22Rv1 (cell line): ENCODE data around the gene KCNQ2.

Source experiments
- CTCF ChIP-seq: fragments of 450-650 bp; IDR thresholded peaks from 2 replicates; pipeline ENCODE4 v1.5.1; 2017; ENCODE audit warnings: mild to moderate bottlenecking
- ZFX ChIP-seq: fragments of 450-650 bp; IDR thresholded peaks from 2 replicates; pipeline ENCODE4 v1.6.1; 2017; ENCODE audit warnings: antibody characterized with exemption, borderline replicate concordance

GRCh38 chr20:63452341-63452740 is 20.1 kb downstream of the KCNQ2 start:
- TF ChIP-seq CTCF (no peak), ZFX (no peak)
